Gastrocnemius medialis (tissue), 4 donors: Measurements from ENCODE around the gene RMND5B.

Experiments
- POLR2A ChIP-seq, 2 donors: fragments of 450-650 bp; IDR thresholded peaks; one replicate each; pipeline ENCODE4 v1.6.1; 2017; ENCODE audit warnings: antibody characterized with exemption in 2 of 2, mild to moderate bottlenecking in 2 of 2, moderate library complexity in 2 of 2
- TF ChIP-seq, protein P1 (sequence below), 5 experiments: fragments of 450-650 bp in 3 of 5; fragments of 200-600 bp in 2 of 5; sonication (generic) in 2 of 5; IDR thresholded peaks in 4 of 5; conservative IDR thresholded peaks in 1 of 5; 1 replicate in 4 of 5; 2 replicates in 1 of 5; pipeline ENCODE4 v1.5.1; 2016 to 2019; ENCODE audit warnings: antibody characterized with exemption in 5 of 5, mild to moderate bottlenecking in 3 of 5, moderate library complexity in 3 of 5

DNA sequence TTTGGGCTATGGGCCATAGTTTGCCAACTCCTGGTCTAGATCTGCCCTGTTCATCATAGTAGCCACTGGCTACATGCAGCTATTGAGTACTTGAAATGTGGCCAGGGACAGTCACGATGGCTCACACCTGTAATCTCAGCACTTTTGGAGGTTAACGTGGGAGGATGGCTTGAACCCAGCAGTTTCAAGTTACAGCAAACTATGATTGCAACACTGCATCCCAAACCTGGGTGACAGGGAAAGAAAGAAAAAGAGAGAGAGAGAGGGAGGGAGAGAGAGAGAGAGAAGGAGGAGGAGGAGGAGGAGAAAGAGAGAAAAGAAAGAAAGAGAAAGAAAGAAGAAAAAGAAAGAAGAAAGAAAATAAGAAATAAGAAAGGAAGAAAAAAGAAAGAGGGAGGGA is 61.4 kb downstream of the RMND5B start:
- TF ChIP-seq, protein P1, sequence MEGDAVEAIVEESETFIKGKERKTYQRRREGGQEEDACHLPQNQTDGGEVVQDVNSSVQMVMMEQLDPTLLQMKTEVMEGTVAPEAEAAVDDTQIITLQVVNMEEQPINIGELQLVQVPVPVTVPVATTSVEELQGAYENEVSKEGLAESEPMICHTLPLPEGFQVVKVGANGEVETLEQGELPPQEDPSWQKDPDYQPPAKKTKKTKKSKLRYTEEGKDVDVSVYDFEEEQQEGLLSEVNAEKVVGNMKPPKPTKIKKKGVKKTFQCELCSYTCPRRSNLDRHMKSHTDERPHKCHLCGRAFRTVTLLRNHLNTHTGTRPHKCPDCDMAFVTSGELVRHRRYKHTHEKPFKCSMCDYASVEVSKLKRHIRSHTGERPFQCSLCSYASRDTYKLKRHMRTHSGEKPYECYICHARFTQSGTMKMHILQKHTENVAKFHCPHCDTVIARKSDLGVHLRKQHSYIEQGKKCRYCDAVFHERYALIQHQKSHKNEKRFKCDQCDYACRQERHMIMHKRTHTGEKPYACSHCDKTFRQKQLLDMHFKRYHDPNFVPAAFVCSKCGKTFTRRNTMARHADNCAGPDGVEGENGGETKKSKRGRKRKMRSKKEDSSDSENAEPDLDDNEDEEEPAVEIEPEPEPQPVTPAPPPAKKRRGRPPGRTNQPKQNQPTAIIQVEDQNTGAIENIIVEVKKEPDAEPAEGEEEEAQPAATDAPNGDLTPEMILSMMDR (IDR thresholded peaks at IDR 0.05 in 4 of 5, conservative IDR thresholded peaks at IDR 0.05 in 1 of 5): no peak
- no peak for TF ChIP-seq POLR2A (IDR thresholded peaks at IDR 0.05)
